ENCODE measurements around the gene ARHGAP1. TPM values are rescaled to one million over a fixed set of nuclear protein-coding genes. Genes with fewer than 3 reads are reported as not detected.

Gene ARHGAP1
- total and polyA plus RNA-seq, 2 of the 13 experiments (the other 11 are each of a cell fraction or from before 2014, with no cell fraction given) = 18.6 to 30.3 TPM

DNA sequence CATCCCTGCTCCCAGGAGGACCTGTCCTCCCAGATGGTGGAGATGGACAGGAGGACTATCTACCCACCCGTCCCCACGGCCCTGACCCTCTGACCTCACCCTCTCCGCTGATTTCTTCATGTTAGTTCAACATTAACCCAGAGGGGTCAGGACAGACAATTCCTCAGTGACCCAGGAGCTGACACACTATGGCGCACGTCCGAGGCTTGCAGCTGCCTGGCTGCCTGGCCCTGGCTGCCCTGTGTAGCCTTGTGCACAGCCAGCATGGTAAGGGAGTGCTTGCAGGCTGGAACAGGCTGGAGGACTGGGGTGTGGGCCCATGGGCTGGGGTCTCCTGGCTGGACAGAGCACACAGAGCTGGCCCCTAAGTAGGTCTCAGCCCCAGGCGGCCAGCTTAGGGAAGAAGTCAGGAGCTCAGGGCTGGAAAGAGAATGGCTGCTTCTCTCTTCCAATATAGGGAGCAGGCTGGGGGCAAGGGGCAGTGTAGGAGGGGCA lies 18.7 kb upstream of the ARHGAP1 start, which contains the start of gene F2 (continued):
- TF ChIP-seq, protein P1, sequence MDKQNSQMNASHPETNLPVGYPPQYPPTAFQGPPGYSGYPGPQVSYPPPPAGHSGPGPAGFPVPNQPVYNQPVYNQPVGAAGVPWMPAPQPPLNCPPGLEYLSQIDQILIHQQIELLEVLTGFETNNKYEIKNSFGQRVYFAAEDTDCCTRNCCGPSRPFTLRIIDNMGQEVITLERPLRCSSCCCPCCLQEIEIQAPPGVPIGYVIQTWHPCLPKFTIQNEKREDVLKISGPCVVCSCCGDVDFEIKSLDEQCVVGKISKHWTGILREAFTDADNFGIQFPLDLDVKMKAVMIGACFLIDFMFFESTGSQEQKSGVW (CRISPR knock-in tag; IDR thresholded peaks at IDR 0.05; ENCODE audit: borderline replicate concordance) = no peak
- TF ChIP-seq TRIM24 (CRISPR knock-in tag; IDR thresholded peaks at IDR 0.05) (no peak), ZNF766 (CRISPR knock-in tag; IDR thresholded peaks at IDR 0.05; ENCODE audit: borderline replicate concordance) (0 out of 2 replicates have a peak, but pooled peaks have one; percentile 44), FOXA1 (IDR thresholded peaks at IDR 0.05) (no peak), FOXA1 (CRISPR knock-in tag; IDR thresholded peaks at IDR 0.05) (peak; percentile 73; the same call in 1 of the 2 replicates), GFI1 (CRISPR knock-in tag; IDR thresholded peaks at IDR 0.05; ENCODE audit: borderline replicate concordance) (no peak), ZNF501 (CRISPR knock-in tag; IDR thresholded peaks at IDR 0.05) (no peak; the same call in 1 of the 2 replicates), ZNF224 (CRISPR knock-in tag; IDR thresholded peaks at IDR 0.05) (0 out of 2 replicates have a peak, but pooled peaks have one; percentile 32), TOE1 (CRISPR knock-in tag; IDR thresholded peaks at IDR 0.05) (no peak), FOXC1 (CRISPR knock-in tag; IDR thresholded peaks at IDR 0.05; ENCODE audit: borderline replicate concordance) (peak; percentile 60; the same call in 1 of the 2 replicates), ELF3 (CRISPR knock-in tag; IDR thresholded peaks at IDR 0.05) (peak; percentile 86)
- TF ChIP-seq, protein P2, sequence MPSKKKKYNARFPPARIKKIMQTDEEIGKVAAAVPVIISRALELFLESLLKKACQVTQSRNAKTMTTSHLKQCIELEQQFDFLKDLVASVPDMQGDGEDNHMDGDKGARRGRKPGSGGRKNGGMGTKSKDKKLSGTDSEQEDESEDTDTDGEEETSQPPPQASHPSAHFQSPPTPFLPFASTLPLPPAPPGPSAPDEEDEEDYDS (CRISPR knock-in tag; IDR thresholded peaks at IDR 0.05) = peak; percentile 95
- TF ChIP-seq, protein P3, sequence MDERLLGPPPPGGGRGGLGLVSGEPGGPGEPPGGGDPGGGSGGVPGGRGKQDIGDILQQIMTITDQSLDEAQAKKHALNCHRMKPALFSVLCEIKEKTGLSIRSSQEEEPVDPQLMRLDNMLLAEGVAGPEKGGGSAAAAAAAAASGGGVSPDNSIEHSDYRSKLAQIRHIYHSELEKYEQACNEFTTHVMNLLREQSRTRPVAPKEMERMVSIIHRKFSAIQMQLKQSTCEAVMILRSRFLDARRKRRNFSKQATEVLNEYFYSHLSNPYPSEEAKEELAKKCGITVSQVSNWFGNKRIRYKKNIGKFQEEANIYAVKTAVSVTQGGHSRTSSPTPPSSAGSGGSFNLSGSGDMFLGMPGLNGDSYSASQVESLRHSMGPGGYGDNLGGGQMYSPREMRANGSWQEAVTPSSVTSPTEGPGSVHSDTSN (CRISPR knock-in tag; IDR thresholded peaks at IDR 0.05) = no peak; the same call in 1 of the 2 replicates
- TF ChIP-seq, protein P4, sequence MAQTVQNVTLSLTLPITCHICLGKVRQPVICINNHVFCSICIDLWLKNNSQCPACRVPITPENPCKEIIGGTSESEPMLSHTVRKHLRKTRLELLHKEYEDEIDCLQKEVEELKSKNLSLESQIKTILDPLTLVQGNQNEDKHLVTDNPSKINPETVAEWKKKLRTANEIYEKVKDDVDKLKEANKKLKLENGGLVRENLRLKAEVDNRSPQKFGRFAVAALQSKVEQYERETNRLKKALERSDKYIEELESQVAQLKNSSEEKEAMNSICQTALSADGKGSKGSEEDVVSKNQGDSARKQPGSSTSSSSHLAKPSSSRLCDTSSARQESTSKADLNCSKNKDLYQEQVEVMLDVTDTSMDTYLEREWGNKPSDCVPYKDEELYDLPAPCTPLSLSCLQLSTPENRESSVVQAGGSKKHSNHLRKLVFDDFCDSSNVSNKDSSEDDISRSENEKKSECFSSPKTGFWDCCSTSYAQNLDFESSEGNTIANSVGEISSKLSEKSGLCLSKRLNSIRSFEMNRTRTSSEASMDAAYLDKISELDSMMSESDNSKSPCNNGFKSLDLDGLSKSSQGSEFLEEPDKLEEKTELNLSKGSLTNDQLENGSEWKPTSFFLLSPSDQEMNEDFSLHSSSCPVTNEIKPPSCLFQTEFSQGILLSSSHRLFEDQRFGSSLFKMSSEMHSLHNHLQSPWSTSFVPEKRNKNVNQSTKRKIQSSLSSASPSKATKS (CRISPR knock-in tag; IDR thresholded peaks at IDR 0.05) = no peak
- TF ChIP-seq, protein P5, sequence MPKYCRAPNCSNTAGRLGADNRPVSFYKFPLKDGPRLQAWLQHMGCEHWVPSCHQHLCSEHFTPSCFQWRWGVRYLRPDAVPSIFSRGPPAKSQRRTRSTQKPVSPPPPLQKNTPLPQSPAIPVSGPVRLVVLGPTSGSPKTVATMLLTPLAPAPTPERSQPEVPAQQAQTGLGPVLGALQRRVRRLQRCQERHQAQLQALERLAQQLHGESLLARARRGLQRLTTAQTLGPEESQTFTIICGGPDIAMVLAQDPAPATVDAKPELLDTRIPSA (CRISPR knock-in tag; IDR thresholded peaks at IDR 0.05; ENCODE audit: borderline replicate concordance) = no peak
- TF ChIP-seq, protein P6, sequence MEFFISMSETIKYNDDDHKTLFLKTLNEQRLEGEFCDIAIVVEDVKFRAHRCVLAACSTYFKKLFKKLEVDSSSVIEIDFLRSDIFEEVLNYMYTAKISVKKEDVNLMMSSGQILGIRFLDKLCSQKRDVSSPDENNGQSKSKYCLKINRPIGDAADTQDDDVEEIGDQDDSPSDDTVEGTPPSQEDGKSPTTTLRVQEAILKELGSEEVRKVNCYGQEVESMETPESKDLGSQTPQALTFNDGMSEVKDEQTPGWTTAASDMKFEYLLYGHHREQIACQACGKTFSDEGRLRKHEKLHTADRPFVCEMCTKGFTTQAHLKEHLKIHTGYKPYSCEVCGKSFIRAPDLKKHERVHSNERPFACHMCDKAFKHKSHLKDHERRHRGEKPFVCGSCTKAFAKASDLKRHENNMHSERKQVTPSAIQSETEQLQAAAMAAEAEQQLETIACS (CRISPR knock-in tag; IDR thresholded peaks at IDR 0.05) = no peak
- TF ChIP-seq, protein P7, sequence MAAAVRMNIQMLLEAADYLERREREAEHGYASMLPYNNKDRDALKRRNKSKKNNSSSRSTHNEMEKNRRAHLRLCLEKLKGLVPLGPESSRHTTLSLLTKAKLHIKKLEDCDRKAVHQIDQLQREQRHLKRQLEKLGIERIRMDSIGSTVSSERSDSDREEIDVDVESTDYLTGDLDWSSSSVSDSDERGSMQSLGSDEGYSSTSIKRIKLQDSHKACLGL (CRISPR knock-in tag; IDR thresholded peaks at IDR 0.05) = peak; percentile 35; the same call in 1 of the 2 replicates
- TF ChIP-seq, protein P8, sequence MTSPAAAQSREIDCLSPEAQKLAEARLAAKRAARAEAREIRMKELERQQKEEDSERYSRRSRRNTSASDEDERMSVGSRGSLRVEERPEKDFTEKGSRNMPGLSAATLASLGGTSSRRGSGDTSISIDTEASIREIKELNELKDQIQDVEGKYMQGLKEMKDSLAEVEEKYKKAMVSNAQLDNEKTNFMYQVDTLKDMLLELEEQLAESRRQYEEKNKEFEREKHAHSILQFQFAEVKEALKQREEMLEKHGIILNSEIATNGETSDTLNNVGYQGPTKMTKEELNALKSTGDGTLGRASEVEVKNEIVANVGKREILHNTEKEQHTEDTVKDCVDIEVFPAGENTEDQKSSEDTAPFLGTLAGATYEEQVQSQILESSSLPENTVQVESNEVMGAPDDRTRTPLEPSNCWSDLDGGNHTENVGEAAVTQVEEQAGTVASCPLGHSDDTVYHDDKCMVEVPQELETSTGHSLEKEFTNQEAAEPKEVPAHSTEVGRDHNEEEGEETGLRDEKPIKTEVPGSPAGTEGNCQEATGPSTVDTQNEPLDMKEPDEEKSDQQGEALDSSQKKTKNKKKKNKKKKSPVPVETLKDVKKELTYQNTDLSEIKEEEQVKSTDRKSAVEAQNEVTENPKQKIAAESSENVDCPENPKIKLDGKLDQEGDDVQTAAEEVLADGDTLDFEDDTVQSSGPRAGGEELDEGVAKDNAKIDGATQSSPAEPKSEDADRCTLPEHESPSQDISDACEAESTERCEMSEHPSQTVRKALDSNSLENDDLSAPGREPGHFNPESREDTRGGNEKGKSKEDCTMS (CRISPR knock-in tag; conservative IDR thresholded peaks at IDR 0.05) = no peak
- TF ChIP-seq, protein P9, sequence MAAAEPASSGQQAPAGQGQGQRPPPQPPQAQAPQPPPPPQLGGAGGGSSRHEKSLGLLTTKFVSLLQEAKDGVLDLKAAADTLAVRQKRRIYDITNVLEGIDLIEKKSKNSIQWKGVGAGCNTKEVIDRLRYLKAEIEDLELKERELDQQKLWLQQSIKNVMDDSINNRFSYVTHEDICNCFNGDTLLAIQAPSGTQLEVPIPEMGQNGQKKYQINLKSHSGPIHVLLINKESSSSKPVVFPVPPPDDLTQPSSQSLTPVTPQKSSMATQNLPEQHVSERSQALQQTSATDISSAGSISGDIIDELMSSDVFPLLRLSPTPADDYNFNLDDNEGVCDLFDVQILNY (CRISPR knock-in tag; conservative IDR thresholded peaks at IDR 0.05) = no peak

Data from HepG2 (cell line).